ENCODE data around the gene LBX2. TPM values are rescaled to one million over a fixed set of nuclear protein-coding genes. Genes with fewer than 3 reads are reported as not detected.

LBX2 gene
- polyA plus RNA-seq, 1 donor (not counting 4 experiments of a cell fraction or from before 2014, with no cell fraction given) = 0.09 TPM

- no peak overlapping the region for H3K9ac ChIP-seq (ENCODE audit: control insufficient read depth, extremely low read depth, insufficient read depth, low read length)
- H3K27me3 ChIP-seq (ENCODE audit: control insufficient read depth, extremely low read depth, insufficient read depth, low read length) = peaks cover 45% of the 10 kb centered on the region
- no peak for TF ChIP-seq CTCF (optimal IDR thresholded peaks at IDR 0.05 in 1 of 3, IDR thresholded peaks at IDR 0.05 in 1 of 3, conservative IDR thresholded peaks at IDR 0.05 in 1 of 3; ENCODE audit: extremely low read depth in 1 of 3, insufficient read depth in 2 of 3, low read length in 3 of 3)
- TF ChIP-seq EZH2 (IDR thresholded peaks at IDR 0.05; ENCODE audit: low read length) = no peak
- H3K9me1 ChIP-seq (ENCODE audit: control insufficient read depth, extremely low read depth, insufficient read depth, low read length) = no peaks in the 10 kb centered on the region
- H3K36me3 ChIP-seq (ENCODE audit: control insufficient read depth in 2 of 2, extremely low read depth in 1 of 2, insufficient read depth in 2 of 2, low read length in 2 of 2) = peaks cover 2 to 7% of the 10 kb centered on the region in 2 experiments
- FAIRE-seq (no peak), DNase-seq (ENCODE audit: low read depth, low spot score) (no peak)
- no peak overlapping the region for H3K27ac ChIP-seq (ENCODE audit: control insufficient read depth, insufficient read depth, low read length)
- H3K9me3 ChIP-seq (ENCODE audit: control insufficient read depth, low read depth, low read length) = no peaks in the 10 kb centered on the region
- H4K20me1 ChIP-seq (ENCODE audit: control insufficient read depth, extremely low read depth, insufficient read depth, low read length) = no peaks in the 10 kb centered on the region
- peaks cover 16% of the 10 kb centered on the region for H3K79me2 ChIP-seq (ENCODE audit: control insufficient read depth, insufficient read depth, low read length)
- dilution Hi-C loops (cut with MboI; ENCODE audit: extremely low pct_ligation_motif_present, low sequenced_read_pairs) = no loop called here
- no peak overlapping the region for H3K4me2 ChIP-seq (ENCODE audit: control insufficient read depth, extremely low read depth, insufficient read depth, low read depth, low read length)
- no peak overlapping the region for H2AFZ ChIP-seq (ENCODE audit: control insufficient read depth, low read length)
- no peak overlapping the region for H3K4me3 ChIP-seq (ENCODE audit: control insufficient read depth in 2 of 3, extremely low read depth in 1 of 3, insufficient read depth in 2 of 3, low read depth in 1 of 3, low read length in 3 of 3)
- H3K4me1 ChIP-seq (ENCODE audit: control insufficient read depth, extremely low read depth, insufficient read depth, low read length) = peaks cover 18% of the 10 kb centered on the region
Observed at GRCh38 chr2:74510272-74510671, 10.9 kb upstream of the LBX2 start.

- no peak for FAIRE-seq
- Histone ChIP-seq H3K4me3 (ENCODE audit: control insufficient read depth in 2 of 3, extremely low read depth in 1 of 3, insufficient read depth in 2 of 3, low read depth in 1 of 3, low read length in 3 of 3) (peak overlapping the region; percentile 85 to 88 (median 86)), H3K79me2 (ENCODE audit: control insufficient read depth, insufficient read depth, low read length) (peaks cover 16% of the 10 kb centered on the region), H3K9me3 (ENCODE audit: control insufficient read depth, low read depth, low read length) (no peaks in the 10 kb centered on the region), H3K36me3 (ENCODE audit: control insufficient read depth in 2 of 2, extremely low read depth in 1 of 2, insufficient read depth in 2 of 2, low read length in 2 of 2) (peaks cover 9 to 10% of the 10 kb centered on the region in 2 experiments), H3K4me2 (ENCODE audit: control insufficient read depth, extremely low read depth, insufficient read depth, low read depth, low read length) (peak overlapping the region; percentile 95), H3K27ac (ENCODE audit: control insufficient read depth, insufficient read depth, low read length) (peak overlapping the region; percentile 96), H4K20me1 (ENCODE audit: control insufficient read depth, extremely low read depth, insufficient read depth, low read length) (no peaks in the 10 kb centered on the region), H3K9ac (ENCODE audit: control insufficient read depth, extremely low read depth, insufficient read depth, low read length) (peak overlapping the region; percentile 99), H3K4me1 (ENCODE audit: control insufficient read depth, extremely low read depth, insufficient read depth, low read length) (peaks cover 25% of the 10 kb centered on the region), H3K27me3 (ENCODE audit: control insufficient read depth, extremely low read depth, insufficient read depth, low read length) (peaks cover 22% of the 10 kb centered on the region), H3K9me1 (ENCODE audit: control insufficient read depth, extremely low read depth, insufficient read depth, low read length) (no peaks in the 10 kb centered on the region), H2AFZ (ENCODE audit: control insufficient read depth, low read length) (peak overlapping the region; percentile 76)
- DNase-seq (ENCODE audit: low read depth, low spot score) = no peak
- dilution Hi-C loops (cut with MboI; ENCODE audit: extremely low pct_ligation_motif_present, low sequenced_read_pairs) = no loop called here
- no peak for TF ChIP-seq CTCF (optimal IDR thresholded peaks at IDR 0.05 in 1 of 3, IDR thresholded peaks at IDR 0.05 in 1 of 3, conservative IDR thresholded peaks at IDR 0.05 in 1 of 3; ENCODE audit: extremely low read depth in 1 of 3, insufficient read depth in 2 of 3, low read length in 3 of 3)
- no peak for TF ChIP-seq EZH2 (IDR thresholded peaks at IDR 0.05; ENCODE audit: low read length)
Observed at GRCh38 chr2:74507926-74508520, 8.6 kb upstream of the LBX2 start.

All from keratinocyte (primary cell).